WTC11 (cell line): ENCODE measurements around the gene CBX5. TPM values are rescaled to one million over a fixed set of nuclear protein-coding genes. Genes with fewer than 3 reads are reported as not detected.
A peak's percentile ranks its signal among the peaks of the same experiment; 100 is the strongest.

Experiments
- ATAC-seq: fragments of 200-7000 bp; cut with Tn5 transposase; 2 replicates; pipeline ENCODE4 v1.10.0; 2021; ENCODE audit warnings: mild to moderate bottlenecking, moderate library complexity
- CTCF ChIA-PET: fragments of 300-600 bp; sonication (Branson Sonifier 250); formaldehyde crosslinking; loops from one replicate; lab custom pipeline; 2021; ENCODE audit warnings: antibody characterized with exemption; lab: Charles Lee
- POLR2A ChIA-PET: fragments of 350-600 bp; sonication (Branson Sonifier 250); formaldehyde crosslinking; loops from one replicate; lab custom pipeline; 2021; ENCODE audit warnings: antibody characterized with exemption; lab: Charles Lee
- DNase-seq: peaks from one replicate; pipeline ENCODE4 v3.0.0; 2021; ENCODE audit warnings: low spot score
- H3K27ac Mint-ChIP-seq: 2 replicates; pipeline ENCODE4 v1.8.0; 2021; ENCODE audit warnings: mixed read lengths
- H3K27me3 Mint-ChIP-seq: 2 replicates; pipeline ENCODE4 v1.8.0; 2021; ENCODE audit warnings: low read depth, mild to moderate bottlenecking, moderate library complexity, mixed read lengths
- H3K36me3 Mint-ChIP-seq: 2 replicates; pipeline ENCODE4 v1.8.0; 2021; ENCODE audit warnings: mixed read lengths
- H3K4me1 Mint-ChIP-seq: 2 replicates; pipeline ENCODE4 v1.8.0; 2022; ENCODE audit warnings: mixed read lengths
- H3K4me3 Mint-ChIP-seq: 2 replicates; pipeline ENCODE4 v1.8.0; 2021; ENCODE audit warnings: mild to moderate bottlenecking, moderate library complexity, mixed read lengths
- H3K9me3 Mint-ChIP-seq: 2 replicates; pipeline ENCODE4 v1.8.0; 2021; ENCODE audit warnings: mixed read lengths
- ATF2 ChIP-seq: sonication (generic); formaldehyde crosslinking; IDR thresholded peaks from 2 replicates; pipeline ENCODE4 v1.8.1; 2022; ENCODE audit warnings: low read depth, missing genetic modification reagents, borderline replicate concordance
- ATF3 ChIP-seq: sonication (generic); formaldehyde crosslinking; conservative IDR thresholded peaks from 2 replicates; pipeline ENCODE4 v1.8.1; 2022; ENCODE audit warnings: mild to moderate bottlenecking, missing genetic modification reagents
- CBFB ChIP-seq: sonication (generic); formaldehyde crosslinking; IDR thresholded peaks from 2 replicates; pipeline ENCODE4 v1.8.1; 2022; ENCODE audit warnings: mild to moderate bottlenecking, low read depth, missing genetic modification reagents
- CDX4 ChIP-seq: fragments of 250-450 bp; sonication (Bioruptor Pico); IDR thresholded peaks from 2 replicates; pipeline ENCODE4 v1.9.0; 2021; ENCODE audit warnings: moderate library complexity, mild to moderate bottlenecking, inconsistent platforms, borderline replicate concordance
- CREM ChIP-seq: sonication (generic); formaldehyde crosslinking; IDR thresholded peaks from 2 replicates; pipeline ENCODE4 v1.8.1; 2022; ENCODE audit warnings: mild to moderate bottlenecking, missing genetic modification reagents, moderate library complexity
- CTCF ChIP-seq: fragments of 200-600 bp; IDR thresholded peaks from 2 replicates; pipeline ENCODE4 v1.8.0; 2022; ENCODE audit warnings: antibody characterized with exemption
- HMGA2 ChIP-seq: fragments of 250-450 bp; sonication (Bioruptor Pico); IDR thresholded peaks from 2 replicates; pipeline ENCODE4 v1.4.0; 2021; ENCODE audit warnings: mild to moderate bottlenecking, moderate library complexity
- HMGXB4 ChIP-seq: sonication (generic); formaldehyde crosslinking; IDR thresholded peaks from 2 replicates; pipeline ENCODE4 v1.8.1; 2023; ENCODE audit warnings: mild to moderate bottlenecking, moderate library complexity, missing genetic modification reagents
- IRF1 ChIP-seq: sonication (generic); formaldehyde crosslinking; IDR thresholded peaks from 2 replicates; pipeline ENCODE4 v1.8.0; 2023; ENCODE audit warnings: missing genetic modification reagents
- KAT7 ChIP-seq: sonication (generic); formaldehyde crosslinking; IDR thresholded peaks from 2 replicates; pipeline ENCODE4 v1.8.1; 2023; ENCODE audit warnings: missing genetic modification reagents, mild to moderate bottlenecking, borderline replicate concordance
- NR3C1 ChIP-seq: sonication (generic); formaldehyde crosslinking; conservative IDR thresholded peaks from 2 replicates; pipeline ENCODE4 v1.8.1; 2023; ENCODE audit warnings: low read depth, mild to moderate bottlenecking, missing genetic modification reagents
- SP1 ChIP-seq: sonication (generic); formaldehyde crosslinking; conservative IDR thresholded peaks from 2 replicates; pipeline ENCODE4 v1.8.1; 2022; ENCODE audit warnings: missing genetic modification reagents
- STAT6 ChIP-seq: sonication (generic); formaldehyde crosslinking; conservative IDR thresholded peaks from 2 replicates; pipeline ENCODE4 v1.8.1; 2023; ENCODE audit warnings: mild to moderate bottlenecking, low read depth, missing genetic modification reagents, moderate library complexity
- TEAD1 ChIP-seq: sonication (generic); formaldehyde crosslinking; IDR thresholded peaks from 2 replicates; pipeline ENCODE4 v1.8.0; 2022; ENCODE audit warnings: mild to moderate bottlenecking, missing genetic modification reagents
- ZBTB43 ChIP-seq: sonication (generic); formaldehyde crosslinking; IDR thresholded peaks from 2 replicates; pipeline ENCODE4 v1.8.1; 2023; ENCODE audit warnings: mild to moderate bottlenecking, missing genetic modification reagents
- ZNF121 ChIP-seq: sonication (generic); formaldehyde crosslinking; IDR thresholded peaks from 2 replicates; pipeline ENCODE4 v1.8.0; 2023; ENCODE audit warnings: missing genetic modification reagents
- ZNF281 ChIP-seq: sonication (generic); formaldehyde crosslinking; IDR thresholded peaks from 2 replicates; pipeline ENCODE4 v1.8.0; 2023; ENCODE audit warnings: mild to moderate bottlenecking, missing genetic modification reagents
- ZNF671 ChIP-seq: fragments of 250-450 bp; sonication (Bioruptor Pico); IDR thresholded peaks from 2 replicates; pipeline ENCODE4 v1.8.0; 2021; ENCODE audit warnings: mild to moderate bottlenecking
- ZSCAN18 ChIP-seq: fragments of 250-450 bp; sonication (Bioruptor Pico); IDR thresholded peaks from 2 replicates; pipeline ENCODE4 v2.1.2; 2022; ENCODE audit warnings: mild to moderate bottlenecking, moderate library complexity
- total RNA-seq: library from RNA; stranded (reverse); gene quantifications from 3 replicates; pipeline ENCODE4 v1.2.3, GENCODE V29; 2021

CBX5 gene
- total RNA-seq, 1 experiment from 2014 or later = 182 TPM

- TF ChIP-seq SP1 (CRISPR knock-in tag) (no peak), HMGA2 (no peak), CREM (CRISPR knock-in tag) (no peak), IRF1 (CRISPR knock-in tag) (no peak), ATF2 (CRISPR knock-in tag) (no peak), CTCF (no peak), ZBTB43 (CRISPR knock-in tag) (no peak), STAT6 (CRISPR knock-in tag) (no peak), ZSCAN18 (CRISPR knock-in tag) (no peak), TEAD1 (CRISPR knock-in tag) (no peak), NR3C1 (CRISPR knock-in tag) (no peak)
Measured at GRCh38 chr12:54303640-54304039, 23.7 kb upstream of the CBX5 start (continued).

- H3K9me3 Mint-ChIP-seq = no peaks in the 10 kb centered on the region
- CTCF ChIA-PET = interaction anchor here (0.6 to 4.6 kb wide), 15 partner anchors 15 to 544 kb away, joined by 3 to 53 read pairs (median 5); partner anchors contain the start of gene COPZ1
- H3K27ac Mint-ChIP-seq = peak overlapping the region; percentile 90
- H3K27me3 Mint-ChIP-seq = peaks cover 15% of the 10 kb centered on the region
- peaks cover 53% of the 10 kb centered on the region for H3K4me1 Mint-ChIP-seq
- peak overlapping the region; percentile 68 for H3K4me3 Mint-ChIP-seq
- ATAC-seq (peak; percentile 50), DNase-seq (peak; percentile 49)
- H3K36me3 Mint-ChIP-seq = no peaks in the 10 kb centered on the region
- POLR2A ChIA-PET = interaction anchor here (0.5 to 2.7 kb wide), 10 partner anchors 12 to 1427 kb away, joined by 3 to 14 read pairs (median 4); partner anchors contain the start of genes CBX5, CD63, COPZ1 and HNRNPA1
- TF ChIP-seq CREM (CRISPR knock-in tag) = no peak
- no peak for TF ChIP-seq CDX4 (CRISPR knock-in tag)
- no peak for TF ChIP-seq ZNF671
- TF ChIP-seq CBFB = no peak
- TF ChIP-seq KAT7 = no peak
- TF ChIP-seq ATF3 = no peak
- peak; percentile 52; the same call in 1 of the 2 replicates for TF ChIP-seq ZNF281
- no peak for TF ChIP-seq HMGXB4 (CRISPR knock-in tag)
- no peak for TF ChIP-seq ZNF121 (CRISPR knock-in tag)
Measured at GRCh38 chr12:54301428-54302048, 21.6 kb upstream of the CBX5 start.
